OCI-LY1 (cell line): ENCODE measurements around the gene UACA.

Experiments used
- H2AFZ ChIP-seq: fragments of 200-600 bp; sonication (generic), shearing (Covaris generic); 2 replicates; pipeline ENCODE4 v1.6.0; 2014; ENCODE audit warnings: antibody characterized with exemption, mild to moderate bottlenecking, low read length
- H3F3A ChIP-seq: fragments of 200-600 bp; sonication (generic), shearing (Covaris generic); 2 replicates; pipeline ENCODE4 v1.6.0; 2014; ENCODE audit warnings: mild to moderate bottlenecking, antibody characterized with exemption, low read length, moderate library complexity; ENCODE audit not compliant: insufficient read depth
- H3K27ac ChIP-seq: fragments of 200-600 bp; sonication (generic); 2 replicates; pipeline ENCODE4 v1.5.1; 2014; ENCODE audit warnings: low read length, mixed run types, mild to moderate bottlenecking, low read depth; ENCODE audit not compliant: poor library complexity, severe bottlenecking
- H3K27me3 ChIP-seq: fragments of 200-600 bp; sonication (generic); 2 replicates; pipeline ENCODE4 v1.6.0; 2014; ENCODE audit warnings: antibody characterized with exemption, mild to moderate bottlenecking, low read length, moderate library complexity; ENCODE audit not compliant: insufficient read depth
- H3K36me3 ChIP-seq: fragments of 200-600 bp; sonication (generic); 2 replicates; pipeline ENCODE4 v1.6.1; 2014; ENCODE audit warnings: mild to moderate bottlenecking, antibody characterized with exemption, low read length, moderate library complexity, mixed read lengths; ENCODE audit not compliant: insufficient read depth
- H3K4me1 ChIP-seq: fragments of 200-600 bp; sonication (generic); 2 replicates; pipeline ENCODE4 v1.5.1; 2014; ENCODE audit warnings: mild to moderate bottlenecking, low read length, moderate library complexity; ENCODE audit not compliant: insufficient read depth, severe bottlenecking
- H3K4me2 ChIP-seq: fragments of 200-600 bp; sonication (generic), shearing (Covaris generic); 2 replicates; pipeline ENCODE4 v1.6.1; 2014; ENCODE audit warnings: low read length
- H3K4me3 ChIP-seq: fragments of 200-600 bp; sonication (generic); 2 replicates; pipeline ENCODE4 v1.5.1; 2014; ENCODE audit warnings: low read length, low read depth, mild to moderate bottlenecking, mixed read lengths; ENCODE audit not compliant: poor library complexity, severe bottlenecking
- H3K79me2 ChIP-seq: fragments of 200-600 bp; shearing (Covaris generic); 2 replicates; pipeline ENCODE4 v1.6.1; 2016; ENCODE audit warnings: mixed run types, low read length, mixed read lengths; ENCODE audit not compliant: insufficient read depth
- H3K9ac ChIP-seq: fragments of 200-600 bp; sonication (generic), shearing (Covaris generic); 2 replicates; pipeline ENCODE4 v1.6.1; 2014; ENCODE audit warnings: mild to moderate bottlenecking, low read length, mixed read lengths
- H3K9me2 ChIP-seq: fragments of 200-600 bp; sonication (generic), shearing (Covaris generic); 2 replicates; pipeline ENCODE4 v1.6.1; 2014; ENCODE audit warnings: low read depth, mild to moderate bottlenecking, low read length, mixed read lengths
- H3K9me3 ChIP-seq: fragments of 200-600 bp; shearing (Covaris generic); 2 replicates; pipeline ENCODE4 v1.6.1; 2014; ENCODE audit warnings: low read length, mixed read lengths
- H4K20me1 ChIP-seq: fragments of 200-600 bp; sonication (generic), shearing (Covaris generic); 2 replicates; pipeline ENCODE4 v1.6.0; 2016; ENCODE audit warnings: mild to moderate bottlenecking, low read length; ENCODE audit not compliant: insufficient read depth
- EZH2 ChIP-seq: fragments of 200-600 bp; sonication (generic), shearing (Covaris generic); IDR thresholded peaks from 2 replicates; pipeline ENCODE4 v1.8.0; 2017; ENCODE audit warnings: borderline replicate concordance, mixed run types, mild to moderate bottlenecking, antibody characterized with exemption, low read length, moderate library complexity, mixed read lengths
- TF ChIP-seq, protein P1 (sequence below): fragments of 200-600 bp; sonication (generic), shearing (Covaris generic); IDR thresholded peaks from 2 replicates; pipeline ENCODE4 v1.5.1; 2017; ENCODE audit warnings: mild to moderate bottlenecking, antibody characterized with exemption, low read length, moderate library complexity, mixed read lengths

UACA gene

GRCh38 chr15:70633991-70634390, 129.4 kb downstream of the UACA start:
- Histone ChIP-seq H3K79me2 (no peaks in the 10 kb centered on the region), H3K27me3 (no peaks in the 10 kb centered on the region)

GRCh38 chr15:70633103-70633831, 130.1 kb downstream of the UACA start:
- TF ChIP-seq, protein P1, sequence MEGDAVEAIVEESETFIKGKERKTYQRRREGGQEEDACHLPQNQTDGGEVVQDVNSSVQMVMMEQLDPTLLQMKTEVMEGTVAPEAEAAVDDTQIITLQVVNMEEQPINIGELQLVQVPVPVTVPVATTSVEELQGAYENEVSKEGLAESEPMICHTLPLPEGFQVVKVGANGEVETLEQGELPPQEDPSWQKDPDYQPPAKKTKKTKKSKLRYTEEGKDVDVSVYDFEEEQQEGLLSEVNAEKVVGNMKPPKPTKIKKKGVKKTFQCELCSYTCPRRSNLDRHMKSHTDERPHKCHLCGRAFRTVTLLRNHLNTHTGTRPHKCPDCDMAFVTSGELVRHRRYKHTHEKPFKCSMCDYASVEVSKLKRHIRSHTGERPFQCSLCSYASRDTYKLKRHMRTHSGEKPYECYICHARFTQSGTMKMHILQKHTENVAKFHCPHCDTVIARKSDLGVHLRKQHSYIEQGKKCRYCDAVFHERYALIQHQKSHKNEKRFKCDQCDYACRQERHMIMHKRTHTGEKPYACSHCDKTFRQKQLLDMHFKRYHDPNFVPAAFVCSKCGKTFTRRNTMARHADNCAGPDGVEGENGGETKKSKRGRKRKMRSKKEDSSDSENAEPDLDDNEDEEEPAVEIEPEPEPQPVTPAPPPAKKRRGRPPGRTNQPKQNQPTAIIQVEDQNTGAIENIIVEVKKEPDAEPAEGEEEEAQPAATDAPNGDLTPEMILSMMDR, result no peak
- no peak for TF ChIP-seq EZH2
- Histone ChIP-seq H3K36me3 (no peaks in the 10 kb centered on the region), H3K4me2 (no peak overlapping the region), H2AFZ (no peak overlapping the region), H3K27me3 (no peaks in the 10 kb centered on the region), H3K4me1 (no peaks in the 10 kb centered on the region), H3K9me3 (no peaks in the 10 kb centered on the region), H4K20me1 (no peaks in the 10 kb centered on the region), H3F3A (no peaks in the 10 kb centered on the region), H3K4me3 (no peak overlapping the region), H3K27ac (no peak overlapping the region), H3K9ac (no peak overlapping the region), H3K9me2 (no peaks in the 10 kb centered on the region), H3K79me2 (no peaks in the 10 kb centered on the region)

More at GRCh38 chr15:70633991-70634390, 129.4 kb downstream of the UACA start:
- Histone ChIP-seq H3K36me3 (no peaks in the 10 kb centered on the region), H3K9me2 (no peaks in the 10 kb centered on the region), H3K9me3 (no peaks in the 10 kb centered on the region), H3K4me3 (no peak overlapping the region), H3F3A (no peaks in the 10 kb centered on the region), H2AFZ (no peak overlapping the region), H3K4me2 (no peak overlapping the region), H4K20me1 (no peaks in the 10 kb centered on the region), H3K4me1 (no peaks in the 10 kb centered on the region), H3K9ac (no peak overlapping the region), H3K27ac (no peak overlapping the region)
- TF ChIP-seq, protein P1, result no peak

DNA sequence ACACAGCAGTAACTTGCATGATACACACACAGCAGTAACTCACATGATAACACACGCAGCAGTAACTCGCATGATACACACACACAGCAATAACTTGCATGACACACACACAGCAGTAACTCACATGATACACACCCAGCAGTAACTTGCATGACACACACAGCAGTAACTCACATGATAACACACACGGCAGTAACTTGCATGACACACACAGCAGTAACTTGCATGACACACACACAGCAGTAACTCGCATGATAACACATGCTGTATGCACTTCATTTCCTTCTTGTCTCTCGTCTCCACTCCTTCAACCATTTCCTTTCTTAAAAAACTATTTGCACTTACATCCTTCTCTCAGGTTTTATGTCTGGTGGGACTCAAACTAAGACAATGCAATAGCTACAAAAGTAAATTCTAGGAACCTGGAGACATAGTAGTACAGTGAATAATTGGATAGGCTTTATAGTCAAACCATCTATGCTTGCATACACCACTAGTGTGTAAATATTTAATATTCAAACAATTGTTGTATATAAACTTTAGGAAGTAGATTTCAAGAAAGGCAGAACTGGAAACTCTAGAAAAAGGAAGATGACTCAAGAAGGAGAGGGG, 130.8 kb downstream of the UACA start:
- Histone ChIP-seq H3K27me3 (no peaks in the 10 kb centered on the region), H3K36me3 (no peaks in the 10 kb centered on the region), H4K20me1 (no peaks in the 10 kb centered on the region), H3K4me3 (no peak overlapping the region), H3K4me2 (no peak overlapping the region), H3F3A (no peaks in the 10 kb centered on the region), H3K27ac (no peak overlapping the region), H3K9ac (no peak overlapping the region), H3K9me2 (no peaks in the 10 kb centered on the region), H2AFZ (no peak overlapping the region), H3K9me3 (no peaks in the 10 kb centered on the region), H3K4me1 (no peaks in the 10 kb centered on the region), H3K79me2 (no peaks in the 10 kb centered on the region)
- TF ChIP-seq, protein P1, result no peak
- TF ChIP-seq EZH2, result no peak
